MM.1S (cell line): ENCODE data around the gene PPP6R3.

ENCODE experiments used
- DNase-seq: peaks from one replicate; pipeline ENCODE4 v3.0.0-alpha.2; 2015
- H2AFZ ChIP-seq: fragments of 300-600 bp; sonication (generic); 2 replicates; pipeline ENCODE4 v1.6.0; 2016; ENCODE audit warnings: antibody characterized with exemption, low read length
- H3F3A ChIP-seq: fragments of 300-600 bp; sonication (generic); 2 replicates; pipeline ENCODE4 v1.6.1; 2016; ENCODE audit warnings: mild to moderate bottlenecking, antibody characterized with exemption, low read length, moderate library complexity, mixed read lengths; ENCODE audit not compliant: insufficient read depth
- H3K27ac ChIP-seq: fragments of 300-600 bp; sonication (generic); 2 replicates; pipeline ENCODE4 v1.5.1; 2016; ENCODE audit warnings: mild to moderate bottlenecking, low read length
- H3K27me3 ChIP-seq: fragments of 300-600 bp; sonication (generic); replicated peaks from 2 replicates; pipeline ENCODE4 v1.6.0; 2016; ENCODE audit warnings: low read length; ENCODE audit not compliant: insufficient read depth
- H3K36me3 ChIP-seq: fragments of 300-600 bp; sonication (generic); replicated peaks from 2 replicates; pipeline ENCODE4 v1.6.1; 2016; ENCODE audit warnings: mild to moderate bottlenecking, low read length, mixed read lengths; ENCODE audit not compliant: insufficient read depth
- H3K4me1 ChIP-seq: fragments of 300-600 bp; sonication (generic); 2 replicates; pipeline ENCODE4 v1.6.1; 2016; ENCODE audit warnings: low read length, mixed read lengths
- H3K4me2 ChIP-seq: fragments of 300-600 bp; sonication (generic); 2 replicates; pipeline ENCODE4 v1.6.0; 2016; ENCODE audit warnings: low read depth, low read length
- H3K4me3 ChIP-seq: fragments of 300-600 bp; sonication (generic); 2 replicates; pipeline ENCODE4 v1.5.1; 2016; ENCODE audit warnings: low read length, mixed read lengths
- H3K79me2 ChIP-seq: fragments of 300-600 bp; sonication (generic); 2 replicates; pipeline ENCODE4 v1.6.1; 2016; ENCODE audit warnings: mixed run types, low read length, mixed read lengths
- H3K9ac ChIP-seq: fragments of 300-600 bp; sonication (generic); 2 replicates; pipeline ENCODE4 v1.6.1; 2016; ENCODE audit warnings: low read length, mixed read lengths
- H3K9me2 ChIP-seq: fragments of 300-600 bp; sonication (generic); replicated peaks from 2 replicates; pipeline ENCODE4 v1.6.1; 2016; ENCODE audit warnings: mild to moderate bottlenecking, low read length, mixed read lengths; ENCODE audit not compliant: insufficient read depth
- H3K9me3 ChIP-seq: fragments of 300-600 bp; sonication (generic); replicated peaks from 2 replicates; pipeline ENCODE4 v1.6.1; 2016; ENCODE audit warnings: mild to moderate bottlenecking, low read length, mixed read lengths; ENCODE audit not compliant: insufficient read depth
- H4K20me1 ChIP-seq: fragments of 300-600 bp; sonication (generic); 2 replicates; pipeline ENCODE4 v1.6.1; 2016; ENCODE audit warnings: mild to moderate bottlenecking, low read length, moderate library complexity, mixed read lengths; ENCODE audit not compliant: insufficient read depth
- EZH2 ChIP-seq: fragments of 300-600 bp; sonication (generic); optimal IDR thresholded peaks from 2 replicates; pipeline ENCODE3; 2017; ENCODE audit warnings: low read depth, mild to moderate bottlenecking, antibody characterized with exemption, low read length, mixed read lengths
- EZH2phosphoT487 ChIP-seq: fragments of 300-600 bp; sonication (generic); IDR thresholded peaks from 2 replicates; pipeline ENCODE4 v1.6.1; 2018; ENCODE audit warnings: antibody characterized with exemption, low read length
- TF ChIP-seq, protein P1 (sequence below): fragments of 300-600 bp; sonication (generic); IDR thresholded peaks from 2 replicates; pipeline ENCODE4 v1.5.1; 2016; ENCODE audit warnings: antibody characterized with exemption, low read length, mixed read lengths

The PPP6R3 gene

DNA sequence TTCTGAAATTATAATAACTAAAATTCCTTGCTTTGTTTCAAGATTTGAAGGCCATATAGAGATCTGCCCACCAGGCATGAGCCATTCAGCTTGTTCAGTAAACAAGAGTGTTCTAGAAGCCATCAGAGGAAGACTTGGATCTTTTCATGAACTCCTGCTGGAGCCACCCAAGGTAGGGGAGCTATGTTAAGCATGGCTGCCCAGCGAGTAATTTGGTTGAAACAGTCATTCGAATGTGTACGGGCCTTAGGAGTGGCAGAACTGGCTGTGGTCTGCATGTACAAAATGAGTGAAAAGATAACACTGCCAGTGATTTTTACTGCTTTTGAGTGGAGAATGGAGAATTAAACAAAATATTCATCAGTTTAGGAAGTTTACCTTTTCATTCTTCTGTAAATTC, 103.7 kb downstream of the PPP6R3 start:
- H3K9me3 ChIP-seq = no peaks in the 10 kb centered on the region
- H3K79me2 ChIP-seq = peaks cover 34% of the 10 kb centered on the region
- no peaks in the 10 kb centered on the region for H3K27me3 ChIP-seq
- no peak overlapping the region for H3K4me3 ChIP-seq
- no peak overlapping the region for H3K4me2 ChIP-seq
- H3K36me3 ChIP-seq = no peaks in the 10 kb centered on the region; the same call in 1 of the 2 replicates
- TF ChIP-seq, protein P1, sequence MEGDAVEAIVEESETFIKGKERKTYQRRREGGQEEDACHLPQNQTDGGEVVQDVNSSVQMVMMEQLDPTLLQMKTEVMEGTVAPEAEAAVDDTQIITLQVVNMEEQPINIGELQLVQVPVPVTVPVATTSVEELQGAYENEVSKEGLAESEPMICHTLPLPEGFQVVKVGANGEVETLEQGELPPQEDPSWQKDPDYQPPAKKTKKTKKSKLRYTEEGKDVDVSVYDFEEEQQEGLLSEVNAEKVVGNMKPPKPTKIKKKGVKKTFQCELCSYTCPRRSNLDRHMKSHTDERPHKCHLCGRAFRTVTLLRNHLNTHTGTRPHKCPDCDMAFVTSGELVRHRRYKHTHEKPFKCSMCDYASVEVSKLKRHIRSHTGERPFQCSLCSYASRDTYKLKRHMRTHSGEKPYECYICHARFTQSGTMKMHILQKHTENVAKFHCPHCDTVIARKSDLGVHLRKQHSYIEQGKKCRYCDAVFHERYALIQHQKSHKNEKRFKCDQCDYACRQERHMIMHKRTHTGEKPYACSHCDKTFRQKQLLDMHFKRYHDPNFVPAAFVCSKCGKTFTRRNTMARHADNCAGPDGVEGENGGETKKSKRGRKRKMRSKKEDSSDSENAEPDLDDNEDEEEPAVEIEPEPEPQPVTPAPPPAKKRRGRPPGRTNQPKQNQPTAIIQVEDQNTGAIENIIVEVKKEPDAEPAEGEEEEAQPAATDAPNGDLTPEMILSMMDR = no peak
- TF ChIP-seq EZH2 (no peak), EZH2phosphoT487 (no peak)
- H3K4me1 ChIP-seq = peaks cover 8% of the 10 kb centered on the region
- no peak overlapping the region for H2AFZ ChIP-seq
- H3K9ac ChIP-seq = no peak overlapping the region
- DNase-seq = no peak
- H3K9me2 ChIP-seq = no peaks in the 10 kb centered on the region
- H4K20me1 ChIP-seq = peaks cover 3% of the 10 kb centered on the region; the same call in 1 of the 2 replicates
- peaks cover 4% of the 10 kb centered on the region for H3F3A ChIP-seq
- no peak overlapping the region for H3K27ac ChIP-seq

DNA sequence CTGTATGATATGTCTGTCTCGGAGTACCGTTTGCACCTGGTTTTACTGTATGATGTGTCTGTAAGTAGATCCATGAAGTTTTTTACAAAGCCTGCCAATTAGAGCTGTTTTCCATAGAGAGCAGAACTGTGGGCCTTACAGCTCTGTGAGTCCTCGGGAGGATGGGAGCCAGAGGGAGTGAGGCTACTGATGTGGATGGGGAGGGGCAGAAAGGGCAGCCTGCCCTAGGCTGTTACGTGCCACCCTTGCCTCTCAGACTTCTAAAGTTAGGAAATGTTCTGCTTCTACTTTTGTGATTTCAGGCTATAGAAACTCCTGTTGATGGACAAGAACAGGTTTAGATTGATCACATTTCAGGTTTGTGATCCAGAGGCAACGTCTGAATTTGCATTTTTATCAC, 105.2 kb downstream of the PPP6R3 start:
- Histone ChIP-seq H2AFZ (no peak overlapping the region), H3K4me1 (peaks cover 14% of the 10 kb centered on the region), H3K79me2 (peaks cover 44% of the 10 kb centered on the region), H4K20me1 (peaks cover 10% of the 10 kb centered on the region; the same call in 1 of the 2 replicates), H3K4me3 (no peak overlapping the region), H3K4me2 (no peak overlapping the region), H3K27me3 (no peaks in the 10 kb centered on the region), H3F3A (peaks cover 5% of the 10 kb centered on the region), H3K36me3 (no peaks in the 10 kb centered on the region; the same call in 1 of the 2 replicates), H3K27ac (no peak overlapping the region), H3K9ac (no peak overlapping the region), H3K9me3 (no peaks in the 10 kb centered on the region), H3K9me2 (no peaks in the 10 kb centered on the region)
- no peak for DNase-seq
- TF ChIP-seq, protein P1 = no peak
- TF ChIP-seq EZH2phosphoT487 = no peak
- TF ChIP-seq EZH2 = no peak

DNA sequence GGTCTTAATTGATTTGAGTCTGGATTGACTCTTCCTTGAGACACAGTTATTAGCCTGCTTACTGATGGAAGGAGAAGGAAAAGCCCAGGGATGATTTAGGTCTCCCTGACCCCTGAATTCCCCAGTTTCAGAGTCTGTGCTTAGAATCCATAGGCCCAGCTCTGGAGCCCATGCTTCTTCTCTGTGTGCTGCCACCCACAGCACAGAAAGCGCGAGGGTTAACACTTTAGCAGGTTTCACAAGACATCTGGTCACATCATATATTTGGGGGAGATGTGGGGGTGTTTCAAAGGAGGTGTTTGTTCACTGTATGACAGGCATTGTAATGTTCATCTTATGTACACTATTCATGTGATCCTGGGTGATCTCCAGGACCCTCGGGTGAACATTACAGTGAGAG, 107.0 kb downstream of the PPP6R3 start:
- DNase-seq = no peak
- no peak overlapping the region for H2AFZ ChIP-seq
- no peaks in the 10 kb centered on the region for H3K9me2 ChIP-seq
- no peak overlapping the region for H3K4me3 ChIP-seq
- H3K27ac ChIP-seq = no peak overlapping the region
- H3K36me3 ChIP-seq = no peaks in the 10 kb centered on the region; the same call in 1 of the 2 replicates
- H3F3A ChIP-seq = peaks cover 5% of the 10 kb centered on the region
- peaks cover 10% of the 10 kb centered on the region; the same call in 1 of the 2 replicates for H4K20me1 ChIP-seq
- H3K4me1 ChIP-seq = peaks cover 14% of the 10 kb centered on the region
- H3K4me2 ChIP-seq = no peak overlapping the region
- H3K9me3 ChIP-seq = no peaks in the 10 kb centered on the region
- H3K27me3 ChIP-seq = no peaks in the 10 kb centered on the region
- no peak overlapping the region for H3K9ac ChIP-seq
- peaks cover 50% of the 10 kb centered on the region for H3K79me2 ChIP-seq
- TF ChIP-seq EZH2phosphoT487 (no peak), EZH2 (no peak)
- TF ChIP-seq, protein P1 = no peak
